Iris pigment epithelial cell (primary cell): ENCODE results near the gene PLEKHG3.

Experiments
- DNase-seq: peaks from one replicate; pipeline ENCODE4 v3.0.0-alpha.2; 2011; ENCODE audit warnings: low read depth

The PLEKHG3 gene

DNA sequence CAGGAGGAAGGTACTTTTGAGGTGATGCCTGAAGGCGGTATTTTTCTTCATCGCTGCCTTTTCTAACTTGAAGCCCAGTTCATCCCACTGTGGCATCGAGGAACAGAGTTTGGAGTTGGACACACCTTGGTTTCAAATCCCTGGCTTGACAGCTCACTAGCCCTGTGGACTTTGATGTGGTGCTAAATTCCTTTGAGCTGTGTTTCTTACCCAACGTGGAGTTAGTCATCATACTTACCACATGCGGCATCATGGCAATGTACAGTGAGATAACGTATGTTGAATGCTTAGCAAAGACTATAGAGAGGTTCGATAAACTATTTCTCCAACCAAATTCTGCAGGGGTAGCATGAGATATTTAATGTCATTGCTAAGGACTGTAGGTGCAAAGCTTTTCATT lies 3.4 kb downstream of the PLEKHG3 start:
- peak; percentile 93 for DNase-seq

DNA sequence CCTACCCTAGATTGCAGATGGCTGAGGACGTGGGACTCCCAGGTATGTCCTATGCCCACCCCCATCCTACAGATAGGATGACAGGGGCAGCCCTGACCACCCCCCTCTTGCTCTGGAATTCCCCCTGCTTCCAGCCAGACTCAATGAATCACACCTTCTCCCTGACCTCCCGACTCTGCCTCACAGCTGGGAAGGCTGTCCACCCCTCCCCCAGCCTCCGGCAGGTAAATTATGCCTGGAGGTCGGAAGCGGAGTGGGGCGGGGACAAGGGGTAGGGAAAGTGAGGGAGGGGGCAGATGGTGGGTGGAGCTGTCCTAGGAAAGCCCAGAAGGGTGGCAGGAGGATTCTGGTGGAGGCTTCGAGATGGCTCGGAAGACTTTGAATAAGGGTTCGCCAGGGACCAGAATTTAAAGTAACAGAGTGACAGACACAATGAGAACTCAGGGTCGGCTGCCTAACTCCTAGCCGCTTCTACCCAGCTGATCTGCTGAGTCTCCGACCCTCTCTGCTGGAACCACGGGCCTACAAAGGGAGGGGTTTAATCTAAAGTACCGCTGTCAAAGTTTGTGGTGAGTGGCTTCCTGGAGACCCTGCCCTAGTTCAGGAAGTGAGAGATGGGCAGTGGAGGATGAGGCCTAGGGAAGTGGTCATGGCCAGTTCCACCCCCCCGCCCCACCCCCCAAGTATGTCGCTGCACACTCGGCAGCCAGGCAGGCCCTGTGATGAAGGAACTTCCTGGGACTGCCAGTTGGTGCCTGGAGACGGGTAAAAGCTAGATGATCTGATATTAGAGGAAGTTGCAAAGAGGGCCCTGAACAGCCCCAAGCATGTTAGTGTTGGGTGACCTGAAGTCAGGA lies 4.2 kb downstream of the PLEKHG3 start:
- DNase-seq = peak; percentile 69

DNA sequence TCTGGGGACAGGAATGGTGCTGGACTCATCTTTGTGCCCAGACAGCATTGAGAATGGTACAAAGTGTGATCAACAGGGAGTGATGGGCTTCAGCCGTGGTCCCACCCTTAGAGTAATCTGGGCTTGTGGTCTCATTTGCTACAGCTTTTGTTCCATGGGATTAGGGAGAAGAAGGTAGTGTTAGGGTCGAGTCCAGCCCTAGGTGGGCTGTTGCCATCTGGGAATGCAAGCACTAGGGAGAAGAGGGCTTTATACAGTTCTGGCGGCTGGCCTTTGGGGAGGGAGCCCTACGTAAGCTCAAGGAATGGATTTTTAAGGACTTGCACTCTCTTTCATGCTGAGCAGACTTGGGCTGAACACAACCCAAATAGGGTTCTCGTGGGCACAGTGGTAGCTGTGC lies 4.9 kb downstream of the PLEKHG3 start:
- DNase-seq = no peak

DNA sequence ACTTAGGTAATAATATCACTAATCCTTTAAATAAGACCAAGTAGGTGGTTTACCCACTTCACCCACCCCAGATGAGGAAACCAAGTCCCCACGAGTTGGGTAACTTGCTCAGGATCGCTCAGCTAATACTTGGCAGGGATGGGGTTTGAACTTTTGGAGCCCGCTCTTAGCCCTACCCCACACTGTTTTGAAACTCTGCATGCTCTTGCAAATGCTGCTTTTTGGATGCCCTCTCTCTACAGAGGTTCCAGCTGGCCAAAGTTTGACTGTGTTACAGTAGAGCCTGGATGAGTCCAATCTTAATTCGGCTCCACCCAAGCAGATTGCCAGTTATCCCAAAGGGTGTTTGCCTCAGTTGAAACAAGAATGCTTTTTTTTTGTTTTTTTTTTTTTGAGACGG lies 6.8 kb downstream of the PLEKHG3 start:
- DNase-seq = no peak

DNA sequence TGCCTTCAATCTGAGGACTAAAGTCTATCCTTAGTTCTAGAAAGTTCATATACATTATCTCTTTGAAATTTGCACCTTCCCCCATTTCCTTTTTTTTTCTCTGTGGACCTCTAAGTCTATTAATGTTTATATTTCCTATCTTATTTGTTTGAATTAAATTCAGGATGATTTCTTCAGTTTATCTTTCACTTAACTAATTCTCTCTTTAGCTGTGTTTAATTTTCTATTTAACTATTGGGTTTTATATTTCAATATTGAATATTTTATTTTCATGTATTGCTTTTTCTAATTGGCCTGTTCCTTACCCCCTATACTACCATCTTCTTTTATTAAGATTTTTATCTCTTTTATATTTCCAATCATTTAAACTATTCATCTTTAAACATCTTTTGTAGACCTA lies 9.5 kb downstream of the PLEKHG3 start:
- DNase-seq = no peak

DNA sequence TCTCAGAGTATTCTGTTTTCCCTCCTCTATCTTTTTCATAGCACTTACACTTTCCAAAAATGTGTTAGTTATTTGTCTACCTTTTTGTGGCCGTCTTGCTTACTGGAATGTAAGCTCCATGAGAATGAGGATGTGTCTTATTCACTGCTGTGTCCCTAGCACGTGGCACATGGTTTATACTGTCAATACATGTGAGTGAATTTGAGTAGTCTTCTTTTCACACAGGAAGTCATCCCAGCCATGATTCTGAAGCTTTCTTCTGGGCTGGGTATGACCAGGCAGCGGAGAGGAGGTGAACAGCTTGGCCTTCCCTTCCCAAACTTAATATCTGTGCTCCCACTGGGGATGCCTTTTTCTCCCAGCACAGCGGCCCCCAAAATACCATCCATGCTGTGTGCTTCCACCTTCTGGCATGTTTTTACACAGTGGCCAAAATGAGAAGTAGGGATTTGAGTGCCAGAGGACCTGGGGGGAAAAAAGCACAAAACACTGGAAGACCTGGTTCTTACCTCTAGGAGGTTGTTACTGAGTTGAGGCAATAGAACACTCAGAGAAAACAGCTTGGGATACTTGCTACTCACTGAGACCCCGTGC lies 10.3 kb downstream of the PLEKHG3 start:
- no peak for DNase-seq

DNA sequence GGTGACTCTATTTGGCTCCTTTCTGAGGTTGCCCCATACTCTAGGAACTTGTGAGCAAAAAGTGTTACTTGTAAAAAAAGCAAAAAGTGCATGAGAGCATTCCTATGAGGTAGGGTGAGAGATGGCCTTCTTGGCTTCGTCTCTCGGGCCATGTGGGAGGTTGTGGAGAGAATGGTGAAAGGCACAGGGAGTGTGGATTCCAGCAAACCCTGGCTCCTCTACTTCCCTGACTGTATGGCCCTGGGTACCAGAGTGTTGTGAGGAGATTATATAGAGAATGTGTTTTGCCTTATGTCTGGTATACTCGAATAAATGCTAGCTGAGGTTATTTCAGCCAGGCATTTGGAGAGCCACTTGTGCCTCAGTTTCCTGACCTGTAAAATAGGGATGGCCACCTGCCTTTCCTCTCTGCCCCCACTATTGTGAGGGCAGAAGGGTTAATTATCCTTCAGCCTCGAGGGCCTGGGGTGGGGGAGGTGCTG lies 11.0 kb downstream of the PLEKHG3 start:
- no peak for DNase-seq

DNA sequence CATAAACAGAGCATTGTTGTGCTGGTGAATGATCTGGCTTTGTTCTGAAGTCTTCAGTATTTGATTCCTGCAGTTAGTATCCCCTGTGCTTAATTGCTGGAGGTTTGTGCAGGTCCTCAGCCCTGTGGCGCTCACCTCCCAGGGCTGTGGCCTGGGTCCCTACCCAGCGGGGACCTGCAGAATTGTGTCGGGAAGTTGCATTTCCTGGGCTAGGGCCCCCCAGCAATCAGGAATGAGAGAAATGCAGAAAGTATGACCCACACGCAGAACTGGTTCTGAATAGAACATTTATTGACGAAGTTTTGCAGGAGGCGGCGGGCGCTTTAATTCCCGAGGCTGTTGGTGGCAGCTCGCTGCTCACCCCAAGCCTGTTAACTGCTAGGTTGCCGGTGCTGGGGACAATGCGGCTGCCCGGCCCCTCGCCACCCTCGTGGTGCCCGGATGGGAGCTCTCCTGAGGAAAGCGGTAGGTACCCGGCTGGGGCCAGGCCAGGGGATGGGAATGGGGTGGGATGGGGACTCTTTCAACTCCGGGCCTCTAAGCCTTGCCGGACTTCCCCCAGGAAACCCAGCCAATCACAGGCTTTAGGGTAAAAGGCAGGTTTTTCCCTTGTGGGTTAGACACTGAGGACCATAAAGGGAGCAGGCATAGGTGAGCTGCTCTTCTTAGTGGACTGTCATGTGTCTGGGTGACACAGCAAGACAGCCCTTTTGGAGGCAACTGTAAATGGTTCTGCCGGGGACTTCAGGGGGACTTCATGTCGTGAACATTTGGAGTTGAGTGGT lies 11.6 kb downstream of the PLEKHG3 start:
- peak; percentile 52 for DNase-seq

DNA sequence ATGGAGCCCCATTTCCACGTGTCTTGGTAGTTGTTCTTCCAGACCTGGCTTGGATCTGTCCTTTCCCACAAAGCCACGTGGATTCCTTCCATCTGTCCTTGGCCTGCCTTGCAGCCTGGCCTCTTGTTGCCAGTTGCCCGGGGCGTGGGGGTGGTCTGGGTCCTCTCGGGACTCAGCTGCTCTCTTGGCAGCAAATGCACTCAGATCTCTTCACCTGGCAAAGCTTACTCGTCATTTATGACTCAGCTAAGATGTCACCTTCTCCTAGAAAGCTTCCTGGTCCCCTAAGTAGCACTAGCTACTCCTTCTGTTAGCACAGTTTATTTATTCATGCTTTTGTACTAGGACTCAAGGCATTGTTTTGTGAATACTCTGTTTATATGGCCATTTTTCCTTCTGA lies 13.6 kb downstream of the PLEKHG3 start:
- no peak for DNase-seq

DNA sequence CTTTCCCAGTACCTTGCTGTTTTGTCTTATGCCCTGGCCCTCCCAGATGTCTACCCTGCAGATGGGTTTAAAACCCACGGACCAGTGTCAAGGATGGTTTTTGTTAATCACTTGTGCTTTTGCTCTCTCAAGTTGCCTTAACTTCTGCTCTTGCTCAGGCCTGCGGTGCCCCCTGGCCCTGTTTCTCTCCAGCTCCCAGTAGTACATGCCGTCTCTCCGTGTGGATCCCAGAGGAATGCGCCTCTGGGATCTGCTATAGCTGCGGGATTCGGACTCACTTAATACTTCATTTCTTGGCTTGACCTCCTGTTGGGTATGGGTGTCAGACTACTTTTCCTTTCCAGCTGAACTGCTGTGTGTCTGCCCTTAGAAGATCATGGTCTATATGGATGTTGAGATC lies 14.5 kb downstream of the PLEKHG3 start:
- DNase-seq = no peak

DNA sequence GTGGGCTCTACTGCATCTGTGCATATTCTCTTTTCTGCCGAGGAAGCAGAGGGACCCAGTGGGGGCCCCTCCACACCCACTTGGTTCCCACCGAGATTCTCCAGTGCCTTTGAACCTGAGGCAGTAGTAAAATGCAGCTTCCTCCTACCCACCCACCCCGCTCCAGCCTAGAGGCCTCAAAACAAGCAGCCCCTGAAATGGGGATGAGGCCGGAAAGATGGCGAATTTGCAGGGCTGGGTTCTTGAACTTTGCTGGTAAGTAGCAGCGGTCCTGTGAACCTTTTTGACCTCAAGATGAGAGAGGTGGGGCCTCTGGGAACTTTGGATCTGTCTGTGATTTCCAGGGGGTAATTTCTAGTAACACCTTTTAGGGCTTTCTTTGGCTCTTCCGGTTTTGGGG lies 15.4 kb downstream of the PLEKHG3 start:
- no peak for DNase-seq

DNA sequence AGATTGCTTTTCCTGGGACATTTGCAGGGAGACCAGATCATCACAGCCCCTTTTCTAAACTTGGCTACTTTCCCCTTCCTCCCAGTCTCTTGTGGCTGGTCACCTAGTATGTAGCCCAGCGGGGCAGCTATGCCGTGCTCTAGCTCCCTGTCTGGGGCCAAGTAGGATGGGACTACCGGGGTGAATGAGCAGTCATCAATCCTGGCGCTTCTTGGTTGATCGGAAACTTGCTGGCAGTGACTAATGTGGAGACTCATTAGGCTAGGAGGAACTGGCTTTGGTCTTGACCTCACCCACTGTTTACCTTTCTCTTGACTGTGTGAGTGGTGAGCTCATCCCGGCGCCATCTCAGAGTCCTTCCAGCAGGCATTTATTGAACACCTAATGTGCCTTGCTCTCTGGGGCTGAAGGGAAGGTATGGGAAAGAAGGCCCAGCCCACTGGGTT lies 15.9 kb downstream of the PLEKHG3 start:
- peak; percentile 95 for DNase-seq

DNA sequence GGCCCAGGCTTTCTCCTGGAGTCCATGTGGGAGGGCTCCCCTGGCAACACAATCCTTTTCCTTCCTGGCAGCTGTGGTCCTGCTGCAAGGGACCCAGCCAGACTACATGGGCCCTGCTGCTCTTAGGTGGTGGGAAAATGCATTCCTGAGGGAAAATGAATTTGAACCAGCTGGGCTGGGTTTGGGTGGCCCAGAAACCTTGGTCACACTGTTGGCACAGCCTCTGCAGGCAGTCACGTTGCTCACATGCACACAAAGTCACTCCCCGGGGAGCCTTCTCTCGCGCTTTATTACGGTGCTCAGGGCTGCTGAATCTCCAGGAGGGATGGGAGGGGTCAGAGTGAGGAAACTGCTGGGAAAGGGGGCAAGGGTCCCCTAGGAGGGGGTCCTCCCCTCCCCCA lies 17.2 kb downstream of the PLEKHG3 start:
- DNase-seq = peak; percentile 46

DNA sequence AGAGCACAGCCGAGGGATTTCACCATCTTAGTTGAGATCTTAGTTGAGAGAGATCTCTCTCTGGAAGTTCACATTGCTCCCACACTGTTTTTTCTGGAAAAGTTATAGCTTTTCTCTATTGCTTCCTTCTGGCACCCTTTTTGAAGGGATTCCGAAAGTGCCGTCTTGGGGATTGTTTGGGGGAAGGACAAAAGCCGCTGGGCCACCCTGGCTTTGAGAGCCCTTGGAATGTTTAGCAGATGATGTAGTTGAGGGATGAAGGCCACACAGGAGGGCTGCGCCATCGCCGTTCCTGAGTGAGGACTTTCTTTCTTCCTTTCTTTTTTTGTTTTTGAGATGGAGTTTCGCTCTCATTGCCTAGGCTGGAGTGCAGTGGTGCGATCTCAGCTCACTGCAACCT lies 17.7 kb downstream of the PLEKHG3 start:
- no peak for DNase-seq

DNA sequence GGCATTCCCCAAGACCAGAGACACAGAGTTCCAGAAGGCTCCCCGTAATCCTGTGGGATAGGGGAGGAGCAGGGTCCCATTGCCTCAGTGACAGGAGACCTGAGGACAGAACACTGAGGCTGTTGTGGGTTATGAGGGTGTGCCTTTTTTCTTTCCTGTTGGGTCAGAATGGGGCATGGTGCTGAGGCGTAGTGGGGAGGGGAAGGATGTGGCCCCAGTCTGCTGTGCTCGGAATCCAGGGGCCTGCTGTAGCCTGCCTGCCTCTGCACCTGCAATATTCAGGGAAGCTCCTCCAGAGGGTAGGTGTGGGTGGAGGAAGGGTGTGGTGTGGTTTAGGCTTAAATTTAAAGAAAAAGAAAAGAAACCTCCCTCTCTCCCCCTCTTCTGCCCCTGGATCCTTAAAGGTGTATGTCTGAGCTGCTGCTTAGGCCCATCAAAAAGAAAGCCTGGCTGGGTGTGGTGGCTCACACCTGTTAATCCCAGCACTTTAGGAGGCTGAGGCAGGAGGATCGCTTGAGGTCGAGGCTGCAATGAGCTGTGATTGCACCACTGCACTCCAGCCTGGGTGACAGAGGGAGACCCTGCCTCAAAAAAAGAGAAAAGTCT lies 18.7 kb downstream of the PLEKHG3 start:
- no peak for DNase-seq

DNA sequence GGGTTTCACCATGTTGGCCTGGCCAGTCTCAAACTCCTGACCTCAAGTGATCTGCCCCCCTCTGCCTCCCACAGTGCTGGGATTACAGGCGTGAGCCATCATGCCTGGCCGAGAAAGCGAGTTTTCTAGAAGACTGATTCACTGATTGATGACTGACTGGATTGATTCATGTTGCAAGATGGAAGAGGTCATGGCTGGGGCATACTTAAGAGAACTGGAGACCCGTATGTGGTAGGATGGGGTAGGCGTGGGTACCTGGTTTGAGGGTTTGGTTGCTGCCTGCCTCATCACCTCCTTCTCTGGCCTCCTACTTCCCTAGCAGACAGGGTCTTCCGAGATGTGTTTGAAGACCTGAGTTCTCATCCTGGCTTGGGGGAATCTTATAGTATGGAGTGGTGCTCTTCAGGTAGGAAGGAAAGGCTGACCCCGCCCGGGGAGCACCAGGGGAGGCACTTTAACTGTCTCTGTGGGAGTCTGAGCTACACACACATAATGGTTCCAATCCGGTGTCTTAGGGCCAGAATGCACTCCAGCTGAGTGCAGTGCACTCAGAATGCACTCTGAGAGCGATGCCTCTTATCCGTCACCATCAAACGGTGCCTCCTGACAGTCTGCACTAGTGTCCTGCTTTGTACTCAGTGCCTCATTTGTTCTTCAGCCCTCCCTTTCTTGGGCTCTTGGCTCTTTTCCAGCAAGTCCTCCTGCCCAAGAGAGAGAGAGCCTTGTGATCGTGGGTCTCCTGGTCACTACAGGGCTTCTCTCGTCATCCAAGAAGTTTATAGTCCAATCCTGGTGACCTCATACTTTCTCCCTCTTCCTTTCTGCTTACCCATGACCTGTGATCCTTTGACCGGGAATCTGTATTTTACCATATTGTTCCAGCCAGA lies 19.7 kb downstream of the PLEKHG3 start:
- DNase-seq = peak; percentile 72

DNA sequence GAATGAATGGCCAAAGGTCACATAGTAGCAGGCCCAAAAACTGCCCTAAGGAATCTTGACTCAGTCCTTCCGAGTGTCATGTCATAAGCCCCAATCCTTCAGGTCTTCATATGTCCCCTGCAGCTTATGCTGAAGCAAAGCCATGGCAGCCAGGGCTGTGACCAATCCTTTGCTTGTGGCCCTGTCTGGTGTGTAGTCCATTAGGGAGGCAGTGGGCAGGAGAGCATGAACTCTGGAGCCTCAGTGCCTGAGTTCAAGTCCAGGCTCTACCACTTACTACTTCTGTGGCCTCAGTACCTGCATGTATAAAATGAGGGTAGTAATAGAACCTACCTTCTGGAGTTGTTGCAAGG lies 20.3 kb downstream of the PLEKHG3 start:
- no peak for DNase-seq

DNA sequence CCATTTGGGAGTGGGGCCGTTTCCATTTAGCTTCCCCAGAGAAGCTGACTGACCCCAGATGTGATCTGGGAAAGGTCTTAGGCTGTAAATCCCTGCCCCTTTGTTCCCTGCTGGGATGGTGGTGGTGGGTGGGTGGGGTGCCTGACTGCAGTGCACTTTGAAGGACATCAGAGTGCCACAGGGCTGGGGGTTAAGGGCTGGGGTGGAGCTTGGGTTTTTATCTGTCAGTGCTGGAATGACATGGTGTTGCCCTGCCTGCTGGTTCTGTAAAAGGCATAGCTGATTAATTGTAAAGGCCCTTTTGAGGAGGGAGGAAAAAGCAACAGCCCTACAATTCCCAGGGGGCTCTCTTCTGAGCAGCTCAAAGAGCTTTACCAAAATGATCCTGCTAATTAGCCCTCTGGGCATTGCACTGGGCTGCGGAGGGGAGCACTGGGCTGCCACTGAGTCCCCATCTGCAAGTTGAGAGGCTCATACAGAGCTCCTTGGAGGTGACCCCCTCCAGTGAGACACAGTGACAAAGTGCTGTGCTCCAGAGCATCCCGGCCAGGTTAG lies 21.1 kb downstream of the PLEKHG3 start:
- no peak for DNase-seq

DNA sequence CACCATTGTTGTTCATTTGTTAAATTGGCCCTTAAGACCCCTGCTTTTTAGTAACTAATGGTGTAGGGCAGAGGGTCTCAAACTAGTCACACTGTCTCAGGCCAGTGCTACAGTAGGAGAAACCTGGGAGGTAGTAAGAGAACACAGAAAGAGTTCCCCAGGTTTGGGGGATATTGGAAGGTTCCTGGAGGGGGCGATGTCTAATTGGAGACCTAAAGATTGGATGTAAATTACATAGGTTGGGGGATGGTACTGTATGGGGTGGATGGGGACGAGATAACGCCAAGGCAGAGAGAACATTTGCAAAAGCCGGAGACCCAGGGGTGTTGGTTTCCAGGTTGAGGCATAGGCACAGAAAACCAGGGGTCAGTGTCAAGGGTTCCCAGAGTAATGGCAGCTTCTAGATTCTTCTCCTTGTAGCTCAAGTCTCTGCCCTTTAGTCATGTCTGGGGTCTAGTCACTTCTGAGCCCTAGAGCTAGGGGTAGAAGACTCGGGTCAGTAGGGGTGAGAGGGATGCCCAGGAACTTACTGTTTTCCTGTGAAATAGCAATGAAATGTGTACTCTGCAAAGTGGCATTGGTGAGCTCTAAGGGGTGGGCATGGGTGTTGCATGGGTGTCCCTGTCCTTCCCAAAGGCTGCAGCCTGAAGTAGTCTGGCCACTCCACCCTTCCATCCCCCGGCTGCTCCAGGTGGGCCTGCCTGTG lies 21.8 kb downstream of the PLEKHG3 start:
- DNase-seq = no peak

DNA sequence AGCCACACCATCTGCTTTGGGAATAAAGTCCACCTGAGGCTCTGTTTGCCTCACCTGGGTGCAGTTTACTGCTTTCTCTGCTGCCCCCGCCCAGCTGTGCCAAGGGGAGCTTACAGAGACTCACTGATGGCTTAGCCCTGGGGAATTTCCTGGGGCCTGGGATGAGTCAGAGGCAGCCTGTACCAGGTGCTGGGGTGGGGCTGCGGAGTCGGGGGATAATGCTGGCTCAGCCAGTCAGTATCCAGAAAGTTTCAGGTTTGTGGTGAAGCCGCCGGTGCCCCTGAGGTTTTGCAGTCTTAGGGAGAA lies 22.3 kb downstream of the PLEKHG3 start:
- peak; percentile 83 for DNase-seq
